GM18858 (cell line): ENCODE measurements around the gene SPINK2.

ENCODE experiments used
- ATAC-seq: cut with Tn5 transposase; IDR thresholded peaks from one replicate; pipeline ENCODE4 v1.9.1; 2021; ENCODE audit not compliant: unreplicated experiment

SPINK2 gene, protein sequence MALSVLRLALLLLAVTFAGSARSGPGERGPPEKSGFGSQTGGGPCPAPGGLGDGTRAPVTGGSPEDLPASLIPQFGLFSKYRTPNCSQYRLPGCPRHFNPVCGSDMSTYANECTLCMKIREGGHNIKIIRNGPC

DNA sequence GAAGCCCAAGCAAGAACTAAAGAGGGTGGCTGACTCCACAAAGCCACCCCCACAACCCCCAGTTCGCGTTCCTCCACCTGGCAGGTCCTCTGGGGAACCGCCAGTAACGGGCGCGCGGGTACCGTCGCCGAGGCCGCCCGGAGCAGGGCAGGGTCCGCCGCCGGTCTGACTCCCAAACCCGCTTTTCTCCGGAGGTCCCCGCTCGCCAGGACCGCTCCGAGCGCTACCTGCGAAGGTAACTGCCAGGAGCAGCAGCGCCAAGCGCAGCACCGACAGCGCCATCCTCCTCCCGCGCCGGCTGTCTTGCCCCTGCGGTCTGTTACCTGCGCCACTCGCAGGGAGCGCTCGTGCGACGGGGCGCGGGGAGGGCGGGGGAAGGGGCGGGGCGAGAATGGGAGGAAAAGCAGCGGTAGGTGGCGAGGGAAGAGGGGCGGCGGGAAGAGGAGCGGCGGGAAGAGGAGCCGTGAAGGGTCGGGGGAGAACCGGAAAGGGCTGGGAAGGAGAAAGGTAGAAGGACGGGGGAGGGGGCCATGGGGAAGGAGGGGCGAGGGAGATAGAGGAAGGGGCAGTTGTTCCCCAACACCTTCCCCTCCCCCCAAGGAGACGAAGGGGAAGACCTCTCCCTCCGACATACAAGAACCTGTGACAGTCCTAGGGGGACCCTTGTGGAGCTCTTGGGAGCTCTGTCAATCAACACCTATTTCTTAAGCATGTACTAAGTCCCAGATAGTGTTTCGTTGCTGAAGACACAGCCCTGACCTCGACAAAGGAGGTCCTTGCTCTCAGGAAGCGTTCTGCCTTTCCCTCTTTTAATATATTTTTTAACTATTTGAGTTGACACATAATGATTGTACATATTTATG is at the start of gene SPINK2:
TSS of gene SPINK2 (minus strand) at position 321 of the 863 bp plus-strand sequence. CDS start at position 282, 39 bp downstream.
- no peak for ATAC-seq

DNA sequence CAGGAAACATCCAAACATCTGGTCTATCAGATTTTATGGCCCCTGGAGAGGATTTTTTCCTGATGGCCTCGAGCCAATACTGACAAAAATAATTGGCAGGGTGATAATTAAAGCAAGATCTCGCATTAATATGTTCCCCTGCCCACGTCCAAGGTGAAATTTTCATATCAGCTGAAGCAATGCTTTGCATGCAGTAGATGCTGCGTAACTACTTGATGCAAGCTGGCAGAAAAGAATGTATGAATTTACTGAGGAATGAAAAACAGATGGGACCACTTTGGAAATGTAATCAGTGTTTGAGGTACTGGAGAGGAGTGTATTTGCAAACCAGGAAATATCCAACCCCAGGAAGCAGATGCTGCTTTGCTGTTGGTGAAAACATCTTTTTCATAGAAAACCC is 49.4 kb upstream of the SPINK2 start:
- no peak for ATAC-seq

DNA sequence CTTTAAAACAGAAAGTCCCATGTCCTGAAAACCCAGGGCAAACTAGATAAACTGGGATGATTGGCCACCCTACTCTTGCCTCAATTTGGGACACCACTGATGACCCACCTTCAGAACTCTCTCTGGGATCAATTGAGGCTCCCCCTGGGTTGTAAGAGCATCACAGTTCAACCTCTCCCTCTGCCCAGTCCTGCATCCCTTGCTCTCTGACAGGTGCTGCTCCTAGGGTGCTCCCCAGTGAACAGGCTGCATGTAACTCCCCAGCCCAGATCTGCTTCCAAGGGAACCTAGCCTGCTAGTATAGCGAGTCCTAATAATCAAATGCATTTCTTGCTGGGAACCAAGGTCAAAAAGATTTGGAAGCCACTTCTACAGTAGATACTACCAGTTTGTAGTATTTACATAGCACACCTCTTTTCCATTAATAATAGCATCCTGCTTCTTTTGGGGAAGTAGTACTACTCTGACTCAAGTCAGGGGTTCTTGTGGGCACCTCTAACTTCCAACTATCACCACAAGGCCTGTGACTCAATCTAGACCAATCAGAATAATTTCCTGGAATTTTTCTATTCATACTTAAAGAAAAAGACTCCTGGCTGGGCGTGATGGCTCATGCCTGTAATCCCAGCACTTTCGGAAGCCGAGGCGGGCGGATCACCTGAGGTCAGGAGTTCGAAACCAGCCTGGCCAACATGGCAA is 42.1 kb upstream of the SPINK2 start:
- no peak for ATAC-seq

DNA sequence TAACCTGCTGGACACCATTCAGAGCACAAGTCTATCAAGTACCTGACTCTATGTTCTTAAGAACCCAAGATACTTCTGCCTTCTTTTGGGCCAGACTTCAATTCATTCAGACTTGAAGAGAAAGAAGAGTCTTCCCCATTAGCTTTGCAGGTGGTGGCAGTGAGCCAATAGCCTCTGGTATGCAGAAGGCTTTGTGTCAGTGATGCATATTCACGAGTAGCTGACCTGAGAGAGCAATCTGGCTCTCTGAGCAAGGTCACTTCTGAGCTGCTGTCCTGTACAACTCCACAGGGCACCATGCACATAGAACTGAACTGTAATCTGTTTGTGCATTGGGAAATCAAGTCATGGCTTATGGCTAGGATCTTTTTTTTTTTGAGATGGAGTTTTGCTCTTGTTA is 39.9 kb upstream of the SPINK2 start:
- no peak for ATAC-seq

DNA sequence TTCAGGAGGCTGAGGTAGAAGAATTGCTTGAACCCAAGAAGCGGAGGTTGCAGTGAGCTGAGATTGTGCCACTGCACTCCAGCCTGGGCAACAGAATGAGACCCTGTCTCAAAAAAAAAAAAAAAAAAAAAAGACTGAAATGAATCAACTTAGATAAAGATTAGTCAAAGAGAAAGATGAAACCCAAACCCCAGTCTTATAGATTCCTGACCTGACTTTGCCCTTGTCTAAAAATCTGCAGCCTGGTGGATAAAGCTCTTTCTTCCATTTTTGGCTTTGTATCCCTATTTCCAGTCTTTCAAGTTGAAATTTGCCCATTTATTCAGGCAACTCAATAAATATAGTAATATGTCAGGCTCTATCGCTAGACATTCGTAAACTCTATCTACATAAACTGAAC is 39.3 kb upstream of the SPINK2 start:
- peak; percentile 46 for ATAC-seq

DNA sequence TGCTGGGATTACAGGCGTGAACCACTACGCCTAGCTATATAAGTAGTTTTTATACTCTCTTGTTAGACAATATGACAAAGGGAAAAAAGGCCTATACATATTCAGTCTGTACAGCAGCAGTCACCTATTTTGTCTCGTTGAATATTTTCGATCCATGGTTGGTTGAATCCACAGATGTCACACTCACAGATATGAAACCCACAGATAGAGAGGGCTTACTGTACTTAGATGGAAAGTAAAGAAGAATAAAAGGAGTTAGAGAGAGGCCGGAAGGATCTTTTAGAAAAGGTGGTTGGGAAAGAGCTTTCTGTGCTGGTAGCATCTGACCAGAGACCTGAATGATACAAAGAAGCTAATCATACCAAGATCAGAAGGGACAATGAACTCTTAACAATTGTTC is 38.3 kb upstream of the SPINK2 start:
- peak; percentile 71 for ATAC-seq

DNA sequence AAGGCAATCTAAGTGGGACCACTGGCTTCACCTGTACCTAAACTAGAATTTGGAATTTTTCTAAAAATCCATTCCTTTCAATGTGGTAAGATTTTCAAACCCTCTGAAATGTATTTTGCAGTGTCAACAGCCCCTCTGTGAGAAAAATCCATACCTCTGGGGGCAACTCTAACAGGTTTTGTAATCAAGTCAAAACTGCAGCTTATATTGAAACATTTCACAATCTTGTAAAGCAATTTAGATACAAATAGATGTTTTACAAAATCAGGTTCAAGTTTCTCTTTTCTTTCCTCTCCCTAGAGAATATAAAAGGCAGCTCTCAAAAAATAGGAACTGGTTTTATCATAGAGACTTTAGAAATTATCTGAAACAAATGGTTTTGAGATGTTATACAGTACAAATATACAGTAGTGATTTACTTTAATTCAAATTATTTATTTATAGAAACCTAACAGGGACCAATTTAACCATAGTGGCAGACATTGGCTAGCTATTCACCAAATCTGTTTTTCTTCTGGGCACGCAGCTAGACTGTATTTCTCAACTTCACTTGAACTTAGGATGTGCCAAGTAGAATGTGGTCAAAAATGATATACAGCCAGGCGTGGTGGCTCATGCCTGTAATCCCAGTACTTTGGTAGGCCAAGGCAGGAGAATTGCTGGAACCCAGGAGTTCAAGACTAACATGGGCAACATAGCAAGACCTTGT is 36.3 kb upstream of the SPINK2 start:
- ATAC-seq = no peak

DNA sequence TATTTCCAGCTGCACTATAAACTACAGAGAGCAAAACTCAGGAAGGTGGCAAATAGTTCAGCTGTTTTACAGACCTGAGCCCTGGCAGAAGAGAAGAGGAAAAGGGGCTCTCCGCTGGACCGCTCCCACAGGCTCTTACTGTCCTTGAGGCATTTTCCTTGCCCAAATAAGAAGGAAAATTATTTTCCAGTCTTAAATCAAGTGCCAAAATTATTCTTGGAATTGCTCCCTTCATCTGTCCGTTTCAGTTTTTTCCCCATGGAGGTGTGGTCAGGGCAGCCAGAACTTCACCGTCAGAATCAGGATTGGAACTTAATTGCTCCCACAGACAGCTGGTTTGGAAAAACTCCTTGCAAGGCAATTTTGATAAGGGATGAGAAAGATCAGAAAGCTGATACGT is 35.2 kb upstream of the SPINK2 start:
- no peak for ATAC-seq

DNA sequence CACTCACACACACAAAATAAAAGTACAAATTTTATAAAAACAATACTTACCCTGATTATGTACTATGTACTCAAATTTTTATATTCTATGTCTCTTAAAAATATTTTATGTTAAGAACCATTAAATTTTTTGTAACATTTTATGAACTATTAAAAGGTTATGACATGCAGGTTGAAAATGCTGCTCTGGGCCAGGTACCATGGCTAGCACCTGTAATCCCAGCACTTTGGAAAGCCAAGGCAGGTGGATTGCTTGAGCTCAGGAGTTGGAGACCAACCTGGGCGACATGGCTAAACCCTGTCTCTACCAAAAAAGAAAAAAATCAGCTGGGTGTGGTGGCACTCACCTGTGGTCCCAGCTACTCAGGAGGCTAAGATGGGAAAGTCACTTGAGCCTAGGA is 29.4 kb upstream of the SPINK2 start:
- ATAC-seq = no peak

DNA sequence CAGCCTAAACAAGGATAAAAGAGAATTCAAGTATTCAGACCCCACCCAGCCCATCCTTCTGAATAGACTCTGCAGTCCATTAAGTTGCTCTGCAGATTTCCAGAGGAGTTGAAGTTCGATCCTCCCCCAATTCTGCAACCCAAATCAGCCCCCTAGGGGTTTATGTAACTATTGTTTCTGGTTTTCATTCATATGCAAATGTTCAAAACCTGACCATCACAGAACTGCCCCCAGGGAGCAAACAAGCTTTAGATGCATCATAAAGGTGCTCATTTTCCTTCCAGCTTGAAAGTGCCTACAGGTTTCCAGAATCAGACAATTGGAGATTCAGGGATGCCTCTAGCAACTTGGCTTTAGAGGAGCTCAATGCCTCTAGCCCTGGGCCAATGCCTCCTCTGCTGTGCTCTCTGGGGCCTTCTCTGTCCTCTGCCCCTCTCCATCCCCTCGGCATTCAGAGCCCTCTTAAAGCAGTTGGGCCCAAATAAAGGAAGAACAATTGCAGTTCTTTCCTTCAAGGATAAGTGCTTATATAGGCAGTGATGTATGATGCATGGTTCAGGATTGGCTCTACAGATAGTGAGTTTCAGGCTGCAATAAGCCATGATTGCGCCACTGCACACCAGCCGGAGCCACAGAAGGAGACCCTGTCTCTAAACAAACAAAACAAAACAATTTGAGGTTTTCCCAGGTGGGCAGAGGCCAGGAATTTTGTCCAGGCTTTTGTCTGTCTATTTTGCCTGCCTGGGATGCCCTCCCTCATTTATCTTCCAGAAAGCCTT is 23.5 kb upstream of the SPINK2 start:
- ATAC-seq = no peak

DNA sequence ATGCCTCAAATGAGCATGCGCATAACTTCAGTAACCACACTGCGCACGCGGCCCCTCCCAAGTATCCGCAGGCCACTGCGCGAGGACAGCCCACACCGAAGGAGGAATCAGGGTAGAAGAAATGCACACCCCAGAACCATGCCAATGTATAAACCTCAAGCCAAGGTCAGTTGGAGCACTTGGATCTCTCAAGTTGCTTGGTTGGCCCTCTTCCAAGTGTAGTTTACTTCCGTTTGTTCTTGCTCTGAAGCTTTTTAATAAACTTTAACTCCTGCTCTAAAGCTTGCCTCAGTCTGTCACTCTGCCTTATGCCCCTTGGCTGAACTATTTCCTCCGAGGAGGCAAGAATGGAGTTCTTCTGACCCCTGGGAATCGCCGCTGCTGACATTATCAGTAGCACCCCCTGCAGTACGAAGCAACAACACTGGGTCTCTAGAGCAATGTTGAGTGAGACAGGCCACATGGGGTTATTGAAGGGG is 22.0 kb upstream of the SPINK2 start:
- no peak for ATAC-seq

DNA sequence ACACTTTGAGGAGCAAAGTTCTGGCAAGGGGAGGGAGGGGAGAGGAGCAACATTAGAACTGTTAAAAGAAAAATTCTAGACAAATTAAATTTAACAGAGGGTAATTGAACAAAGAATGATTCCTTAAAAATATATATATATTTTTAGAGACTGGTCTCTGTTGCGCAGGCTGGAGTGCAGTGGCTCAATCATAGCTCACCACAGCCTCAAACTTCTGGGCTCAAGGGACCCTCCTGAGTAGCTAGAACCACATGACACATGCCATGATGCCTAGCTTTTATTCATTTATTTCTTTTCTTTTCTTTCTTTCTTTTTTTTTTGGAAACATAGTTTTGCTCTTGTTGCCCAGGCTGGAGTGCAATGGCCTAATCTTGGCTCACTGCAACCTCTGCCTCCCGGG is 19.1 kb upstream of the SPINK2 start:
- ATAC-seq = no peak

DNA sequence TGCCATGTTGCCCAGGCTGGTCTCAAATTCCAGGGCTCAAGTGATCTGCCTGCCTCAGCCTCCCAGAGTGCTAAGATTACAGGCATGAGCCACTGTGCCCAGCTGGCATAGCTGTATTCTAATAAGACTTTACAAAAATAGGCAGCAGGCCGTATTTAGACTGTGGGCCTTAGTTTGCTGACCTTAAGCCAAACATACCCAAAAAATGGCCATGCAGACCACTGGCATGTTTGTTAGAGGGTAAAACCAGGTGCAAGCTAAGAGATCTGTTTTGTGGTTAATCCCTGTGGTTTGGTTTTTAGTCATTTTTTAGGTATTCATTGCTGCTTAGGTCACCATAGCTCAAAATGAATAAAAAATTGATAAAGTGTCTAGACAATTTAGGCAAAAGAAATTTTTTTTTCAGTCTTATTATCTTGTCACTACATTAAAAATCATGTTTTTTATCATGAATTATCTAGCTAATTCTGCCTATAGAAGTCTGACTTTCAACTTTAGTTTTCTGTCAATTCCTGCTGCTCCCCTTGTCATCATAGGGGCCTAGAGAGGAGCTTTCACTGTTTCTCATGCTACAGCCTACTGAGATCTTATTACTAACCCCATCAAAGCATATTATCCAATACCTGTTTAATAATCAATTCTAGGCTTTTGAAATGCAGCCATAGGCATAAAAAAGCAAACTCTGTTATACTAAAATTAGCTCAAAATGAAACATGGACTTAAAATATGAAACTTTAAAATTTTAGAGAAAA is 7.5 kb upstream of the SPINK2 start:
- ATAC-seq = peak; percentile 97

DNA sequence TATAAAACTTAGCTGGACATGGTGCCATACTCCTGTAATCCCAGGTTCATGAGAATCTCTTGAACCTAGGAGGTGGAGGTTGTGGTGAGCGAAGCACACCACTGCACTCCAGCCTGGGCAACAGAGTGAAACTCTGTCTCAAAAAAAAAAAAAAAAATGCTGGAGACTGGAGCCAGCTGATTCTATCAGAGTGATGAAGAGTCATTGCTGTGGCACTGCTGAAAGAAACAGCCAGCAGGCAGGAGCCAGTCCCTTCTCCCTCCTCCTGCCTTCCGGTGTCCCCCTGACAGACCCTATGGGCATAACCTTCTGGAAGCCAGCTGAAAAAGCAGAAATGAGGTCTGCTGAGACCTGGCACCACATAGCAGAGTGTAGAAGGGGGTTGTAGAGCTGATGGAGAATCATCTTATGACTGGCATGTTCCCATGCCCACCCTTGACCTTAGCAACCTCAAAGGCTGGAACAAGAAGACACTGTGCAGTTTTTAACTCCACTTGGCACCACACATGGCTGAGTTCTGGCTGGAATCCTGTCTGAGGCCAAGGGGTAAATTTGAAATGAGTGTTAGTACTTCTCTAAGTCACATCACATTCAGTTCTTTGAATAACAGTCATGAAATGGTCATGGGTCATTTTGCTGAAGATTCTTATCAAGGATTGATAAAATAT is 2.6 kb upstream of the SPINK2 start:
- no peak for ATAC-seq

DNA sequence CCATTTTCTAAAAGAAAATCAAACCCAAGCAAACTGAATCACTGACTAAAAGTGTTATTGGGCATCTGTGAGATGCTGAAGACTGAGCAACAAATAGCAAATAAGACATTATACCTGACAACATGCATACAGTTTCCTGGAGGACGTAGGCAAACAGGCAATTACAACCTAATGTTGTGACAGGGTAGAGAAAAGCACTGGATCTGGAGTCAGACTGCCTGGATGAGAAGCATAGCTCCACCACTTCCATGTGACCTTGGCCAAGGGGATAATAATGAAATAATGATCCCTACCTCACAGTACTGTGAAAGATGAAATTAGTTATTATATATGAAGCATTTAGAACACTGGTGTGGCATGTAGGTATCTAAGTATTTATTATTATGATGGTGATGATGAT is 2.7 kb downstream of the SPINK2 start:
- no peak for ATAC-seq

DNA sequence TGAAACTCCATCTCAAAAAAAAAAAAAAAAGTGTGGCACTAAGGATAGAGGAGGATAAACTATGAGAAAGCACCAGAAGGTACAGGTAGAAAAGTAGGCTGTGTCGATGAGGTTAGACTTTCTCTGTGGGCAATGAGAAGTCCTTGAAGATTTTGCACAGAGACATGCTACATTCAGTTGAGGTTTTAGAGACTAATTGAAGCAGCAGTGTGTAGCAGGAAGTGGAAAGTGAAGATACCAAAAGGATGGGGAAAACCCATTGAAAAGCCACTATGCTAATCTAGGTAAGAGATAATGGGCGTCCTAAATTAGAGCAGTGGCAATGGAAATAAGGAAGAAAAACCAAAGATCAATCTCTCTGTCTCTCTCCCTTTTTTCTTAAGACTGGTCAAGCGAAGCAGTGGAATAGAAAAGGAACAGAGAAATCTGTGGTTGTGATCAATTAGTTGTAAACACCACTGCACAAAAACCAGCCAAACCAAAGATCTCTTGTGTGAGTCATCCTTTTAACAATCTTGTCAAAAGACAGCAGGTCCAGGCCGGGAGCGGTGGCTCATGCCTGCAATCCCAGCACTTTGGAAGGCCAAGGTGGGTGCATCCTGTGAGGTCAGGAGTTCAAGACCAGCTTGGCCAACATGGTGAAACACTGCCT is 3.5 kb downstream of the SPINK2 start:
- ATAC-seq = peak; percentile 89

DNA sequence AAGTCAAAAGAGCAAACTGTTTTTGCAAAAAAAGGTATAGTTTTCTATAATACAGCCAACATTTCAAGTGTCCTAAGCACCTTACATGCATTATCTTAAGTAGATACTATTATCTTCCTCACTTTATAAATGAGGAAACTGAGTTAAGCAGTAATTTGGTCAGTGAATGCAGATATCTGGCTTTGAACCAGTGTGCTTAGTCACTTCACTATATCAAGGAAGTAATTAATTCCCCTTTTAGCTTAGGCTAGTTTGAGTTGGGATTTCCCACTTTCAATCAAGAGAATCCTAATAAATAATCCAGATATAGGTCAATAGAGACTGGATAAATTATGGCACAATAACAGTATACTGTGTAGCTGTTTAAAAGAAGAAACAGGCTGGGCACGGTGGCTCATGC is 14.8 kb downstream of the SPINK2 start:
- no peak for ATAC-seq

DNA sequence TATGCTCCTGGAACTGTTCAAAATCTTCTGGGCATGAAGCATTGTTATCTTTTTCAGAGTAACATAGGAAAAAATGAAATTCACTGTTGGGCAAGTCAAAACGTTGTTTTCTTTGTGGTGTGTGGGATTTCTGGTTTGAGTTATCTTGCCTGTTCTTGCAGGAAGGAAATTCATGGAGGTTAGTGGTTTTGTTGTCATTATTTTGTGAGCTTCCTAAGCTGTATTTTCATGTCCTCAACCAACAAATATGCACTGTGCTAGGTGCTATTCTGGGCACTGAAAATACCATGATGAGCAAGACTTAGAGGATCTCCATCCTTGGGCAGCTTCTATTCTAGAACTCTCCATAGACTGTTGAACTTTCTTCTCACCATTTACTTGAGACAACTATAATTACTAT is 16.9 kb downstream of the SPINK2 start:
- no peak for ATAC-seq

DNA sequence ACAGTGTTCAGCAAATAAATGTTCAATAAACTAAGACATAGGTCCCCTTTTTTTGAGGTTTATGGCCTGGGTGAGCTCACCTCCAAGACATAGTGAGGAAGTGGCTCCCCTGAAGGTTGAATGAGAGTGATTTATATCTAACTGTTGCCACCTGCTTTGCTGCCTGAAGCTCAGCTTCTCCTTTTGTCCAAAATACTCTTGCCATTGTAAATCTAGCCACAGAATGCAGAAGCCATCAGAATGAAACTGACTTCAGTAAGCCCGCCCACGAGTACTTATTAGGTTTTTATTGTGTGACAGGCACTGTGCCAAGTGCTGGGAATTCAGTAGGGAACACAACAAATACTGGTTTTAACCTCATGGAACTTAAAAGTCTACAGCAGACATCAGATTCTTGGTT is 18.0 kb downstream of the SPINK2 start:
- peak; percentile 54 for ATAC-seq
